K562 (cell line): ENCODE measurements around the gene SLC30A7. TPM values are rescaled to one million over a fixed set of nuclear protein-coding genes. Genes with fewer than 3 reads are reported as not detected.

Source experiments
- CBFA2T2 ChIP-seq: fragments of 450-650 bp; conservative IDR thresholded peaks from 2 replicates; pipeline ENCODE4 v1.6.1; 2017; ENCODE audit warnings: mild to moderate bottlenecking
- CHD4 ChIP-seq: fragments of 200-600 bp; sonication (generic); IDR thresholded peaks from 3 replicates; pipeline ENCODE4 v1.6.1; 2012; ENCODE audit warnings: low read depth, mild to moderate bottlenecking, mixed read lengths, low read length, inconsistent platforms; ENCODE audit not compliant: insufficient read depth, insufficient replicate concordance, poor library complexity, severe bottlenecking
- CLOCK ChIP-seq: fragments of 250-450 bp; sonication (Bioruptor Pico); IDR thresholded peaks from 2 replicates; pipeline ENCODE4 v1.4.0; 2020; ENCODE audit warnings: mild to moderate bottlenecking, moderate library complexity, borderline replicate concordance
- CREB5 ChIP-seq: fragments of 250-450 bp; sonication (Bioruptor Pico); IDR thresholded peaks from 2 replicates; pipeline ENCODE4 v1.5.0; 2020; ENCODE audit warnings: mild to moderate bottlenecking
- DPF2 ChIP-seq: fragments of 450-650 bp; IDR thresholded peaks from 2 replicates; pipeline ENCODE4 v1.6.1; 2016
- FOXK2 ChIP-seq, 2 experiments: fragments of 450-650 bp; IDR thresholded peaks in 1 of 2; conservative IDR thresholded peaks in 1 of 2; 2 replicates each; pipeline ENCODE4 v1.6.1; 2016; ENCODE audit warnings: low read depth in 2 of 2, mild to moderate bottlenecking in 1 of 2
- HLTF ChIP-seq: fragments of 450-650 bp; IDR thresholded peaks from 2 replicates; pipeline ENCODE4 v1.6.1; 2016
- KDM4B ChIP-seq, 2 experiments: fragments of 450-650 bp in 1 of 2; sonication (generic) in 1 of 2; IDR thresholded peaks; 2 replicates each; pipeline ENCODE4 v1.6.1; 2016 to 2017; ENCODE audit warnings: borderline replicate concordance in 2 of 2, antibody characterized with exemption in 1 of 2, low read depth in 1 of 2, mild to moderate bottlenecking in 1 of 2
- KLF13 ChIP-seq: fragments of 450-650 bp; IDR thresholded peaks from 2 replicates; pipeline ENCODE4 v1.6.1; 2016; ENCODE audit warnings: missing genetic modification characterization, low read depth, mild to moderate bottlenecking, missing compliant biosample characterization, moderate library complexity, borderline replicate concordance
- MAFF ChIP-seq: IDR thresholded peaks from 2 replicates; pipeline ENCODE4 v1.6.1; 2012; ENCODE audit warnings: low read length, improper control_type of control experiment
- MAFG ChIP-seq: fragments of 450-650 bp; conservative IDR thresholded peaks from 2 replicates; pipeline ENCODE4 v1.6.1; 2016; ENCODE audit warnings: missing genetic modification characterization, missing compliant biosample characterization
- MTF1 ChIP-seq: fragments of 250-450 bp; sonication (Bioruptor Pico); IDR thresholded peaks from 2 replicates; pipeline ENCODE4 v1.9.0; 2021; ENCODE audit warnings: moderate library complexity, mild to moderate bottlenecking, inconsistent platforms, borderline replicate concordance
- RAD51 ChIP-seq: fragments of 450-650 bp; IDR thresholded peaks from 2 replicates; pipeline ENCODE4 v1.7.1; 2016; ENCODE audit warnings: low read depth, mild to moderate bottlenecking, borderline replicate concordance
- SRSF9 ChIP-seq: fragments of 200-400 bp; formaldehyde crosslinking; IDR thresholded peaks from 2 replicates; pipeline ENCODE4 v1.6.1; 2017; ENCODE audit warnings: low read depth, low read length, borderline replicate concordance
- ZBTB12 ChIP-seq: fragments of 250-450 bp; sonication (Bioruptor Pico); IDR thresholded peaks from 2 replicates; pipeline ENCODE4 v1.4.0; 2020
- ZNF699 ChIP-seq: fragments of 250-450 bp; sonication (Bioruptor Pico); IDR thresholded peaks from 2 replicates; pipeline ENCODE4 v1.8.0; 2021; ENCODE audit warnings: mild to moderate bottlenecking, moderate library complexity; ENCODE audit not compliant: insufficient replicate concordance
- ZNF766 ChIP-seq: fragments of 200-800 bp; sonication (Bioruptor generic); conservative IDR thresholded peaks from 2 replicates; pipeline ENCODE4 v1.6.1; 2016; ENCODE audit warnings: missing genetic modification characterization, missing compliant biosample characterization
- polyA plus RNA-seq, 8 experiments: library from polyadenylated mRNA; depleted of rRNA in 4 of 8; stranded (reverse) in 5 of 8; unstranded in 3 of 8; fragments of >200 nt; fragmentation: Nextera tagmentation in 2 of 8; fragmentation: Illumina TruSeq in 1 of 8; extraction: Ambion mirVana in 2 of 8; extraction: Trizol in 1 of 8; gene quantifications; 2 replicates each; pipeline versions ENCODE4 v1.2.1 to v1.2.3, GENCODE V29; 2011 to 2014; ENCODE audit warnings: inconsistent platforms in 1 of 8, missing spikeins in 1 of 8
- total RNA-seq, 7 experiments: library from RNA; depleted of rRNA in 6 of 7; stranded (reverse); fragments of >200 nt in 6 of 7; fragmentation: Illumina TruSeq in 2 of 7; extraction: Trizol in 2 of 7; gene quantifications; 2 replicates each; pipeline versions ENCODE4 v1.2.1 to v1.2.3, GENCODE V29; 2011 to 2021; ENCODE audit warnings: low replicate concordance in 1 of 7

Gene SLC30A7
- total and polyA plus RNA-seq, 9 of the 15 experiments (the other 6 are each of a cell fraction or from before 2014, with no cell fraction given), result 3.5 to 17.1 (median 7.2) TPM

- TF ChIP-seq CLOCK (no peak), KLF13 (no peak), SRSF9 (no peak), DPF2 (no peak), CHD4 (no peak), FOXK2 (conservative IDR thresholded peaks at IDR 0.05 in 1 of 2, IDR thresholded peaks at IDR 0.05 in 1 of 2; ENCODE audit: low read depth in 2 of 2) (no peak), CBFA2T2 (no peak), MAFF (peak; percentile 42), ZNF699 (no peak), KDM4B (IDR thresholded peaks at IDR 0.05; ENCODE audit: borderline replicate concordance in 2 of 2, low read depth in 1 of 2) (no peak), HLTF (no peak), ZNF766 (CRISPR knock-in tag) (no peak), CREB5 (CRISPR knock-in tag) (no peak), MTF1 (CRISPR knock-in tag) (no peak), RAD51 (no peak), ZBTB12 (CRISPR knock-in tag) (no peak), MAFG (tag) (peak; percentile 58; the same call in 1 of the 2 replicates)
These were observed 133.3 kb downstream of the SLC30A7 start (continued) for GRCh38 chr1:101029184-101029583.
